ENCODE data around the gene MSANTD3. TPM values are rescaled to one million over a fixed set of nuclear protein-coding genes. Genes with fewer than 3 reads are reported as not detected.

The MSANTD3 gene
- total and polyA plus RNA-seq, 2 of the 13 experiments (the other 11 are each of a cell fraction or from before 2014, with no cell fraction given), result 10.1 to 19.2 TPM

DNA sequence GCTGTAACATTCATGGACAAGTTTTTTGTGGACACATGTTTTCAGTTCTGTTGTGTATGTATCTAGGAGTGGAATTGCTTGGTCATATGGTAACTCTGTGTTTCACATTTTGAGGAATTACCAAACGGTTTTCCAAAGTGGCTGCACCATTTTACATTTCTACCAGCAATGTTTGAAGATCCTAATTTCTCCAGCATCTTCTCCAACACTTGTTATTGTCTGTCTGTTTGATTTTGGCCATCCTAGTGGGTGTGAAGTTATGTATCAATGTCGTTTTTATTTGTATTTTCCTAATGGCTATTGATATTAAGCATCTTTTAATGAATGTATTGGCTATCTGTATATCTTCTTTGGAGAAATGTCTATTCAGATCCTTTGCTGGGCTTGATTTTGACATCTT, 52.9 kb downstream of the MSANTD3 start (continued):
- TF ChIP-seq, protein P1, sequence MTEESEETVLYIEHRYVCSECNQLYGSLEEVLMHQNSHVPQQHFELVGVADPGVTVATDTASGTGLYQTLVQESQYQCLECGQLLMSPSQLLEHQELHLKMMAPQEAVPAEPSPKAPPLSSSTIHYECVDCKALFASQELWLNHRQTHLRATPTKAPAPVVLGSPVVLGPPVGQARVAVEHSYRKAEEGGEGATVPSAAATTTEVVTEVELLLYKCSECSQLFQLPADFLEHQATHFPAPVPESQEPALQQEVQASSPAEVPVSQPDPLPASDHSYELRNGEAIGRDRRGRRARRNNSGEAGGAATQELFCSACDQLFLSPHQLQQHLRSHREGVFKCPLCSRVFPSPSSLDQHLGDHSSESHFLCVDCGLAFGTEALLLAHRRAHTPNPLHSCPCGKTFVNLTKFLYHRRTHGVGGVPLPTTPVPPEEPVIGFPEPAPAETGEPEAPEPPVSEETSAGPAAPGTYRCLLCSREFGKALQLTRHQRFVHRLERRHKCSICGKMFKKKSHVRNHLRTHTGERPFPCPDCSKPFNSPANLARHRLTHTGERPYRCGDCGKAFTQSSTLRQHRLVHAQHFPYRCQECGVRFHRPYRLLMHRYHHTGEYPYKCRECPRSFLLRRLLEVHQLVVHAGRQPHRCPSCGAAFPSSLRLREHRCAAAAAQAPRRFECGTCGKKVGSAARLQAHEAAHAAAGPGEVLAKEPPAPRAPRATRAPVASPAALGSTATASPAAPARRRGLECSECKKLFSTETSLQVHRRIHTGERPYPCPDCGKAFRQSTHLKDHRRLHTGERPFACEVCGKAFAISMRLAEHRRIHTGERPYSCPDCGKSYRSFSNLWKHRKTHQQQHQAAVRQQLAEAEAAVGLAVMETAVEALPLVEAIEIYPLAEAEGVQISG (CRISPR knock-in tag; IDR thresholded peaks at IDR 0.05), result no peak
- TF ChIP-seq ZNF253 (CRISPR knock-in tag; IDR thresholded peaks at IDR 0.05; ENCODE audit: borderline replicate concordance), result no peak
- TF ChIP-seq ZMAT3 (CRISPR knock-in tag; conservative IDR thresholded peaks at IDR 0.05), result no peak
- TF ChIP-seq, protein P2, sequence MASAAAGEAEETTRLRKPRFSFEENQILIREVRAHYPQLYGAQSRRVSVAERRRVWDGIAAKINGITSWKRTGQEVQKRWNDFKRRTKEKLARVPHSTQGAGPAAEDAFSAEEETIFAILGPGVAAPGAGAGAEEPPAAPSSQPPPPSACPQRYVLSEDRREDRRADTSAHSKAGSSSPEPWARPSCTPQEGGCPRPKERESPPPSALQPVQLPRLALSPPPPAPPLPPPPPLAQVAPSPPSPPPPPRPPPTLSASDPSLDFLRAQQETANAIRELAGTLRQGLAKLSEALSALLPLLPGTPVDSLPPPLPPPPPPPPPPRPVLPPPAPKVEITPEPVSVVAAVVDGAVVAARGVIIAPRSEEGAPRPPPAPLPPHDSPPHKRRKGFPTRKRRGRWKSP (CRISPR knock-in tag; IDR thresholded peaks at IDR 0.05), result no peak
- no peak for TF ChIP-seq NFE2L1 (CRISPR knock-in tag; IDR thresholded peaks at IDR 0.05; ENCODE audit: borderline replicate concordance)
- no peak for TF ChIP-seq ZMYM2 (CRISPR knock-in tag; IDR thresholded peaks at IDR 0.05)
- TF ChIP-seq ZNF224 (CRISPR knock-in tag; IDR thresholded peaks at IDR 0.05), result no peak
- TF ChIP-seq, protein P3, sequence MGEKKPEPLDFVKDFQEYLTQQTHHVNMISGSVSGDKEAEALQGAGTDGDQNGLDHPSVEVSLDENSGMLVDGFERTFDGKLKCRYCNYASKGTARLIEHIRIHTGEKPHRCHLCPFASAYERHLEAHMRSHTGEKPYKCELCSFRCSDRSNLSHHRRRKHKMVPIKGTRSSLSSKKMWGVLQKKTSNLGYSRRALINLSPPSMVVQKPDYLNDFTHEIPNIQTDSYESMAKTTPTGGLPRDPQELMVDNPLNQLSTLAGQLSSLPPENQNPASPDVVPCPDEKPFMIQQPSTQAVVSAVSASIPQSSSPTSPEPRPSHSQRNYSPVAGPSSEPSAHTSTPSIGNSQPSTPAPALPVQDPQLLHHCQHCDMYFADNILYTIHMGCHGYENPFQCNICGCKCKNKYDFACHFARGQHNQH (CRISPR knock-in tag; IDR thresholded peaks at IDR 0.05), result no peak

DNA sequence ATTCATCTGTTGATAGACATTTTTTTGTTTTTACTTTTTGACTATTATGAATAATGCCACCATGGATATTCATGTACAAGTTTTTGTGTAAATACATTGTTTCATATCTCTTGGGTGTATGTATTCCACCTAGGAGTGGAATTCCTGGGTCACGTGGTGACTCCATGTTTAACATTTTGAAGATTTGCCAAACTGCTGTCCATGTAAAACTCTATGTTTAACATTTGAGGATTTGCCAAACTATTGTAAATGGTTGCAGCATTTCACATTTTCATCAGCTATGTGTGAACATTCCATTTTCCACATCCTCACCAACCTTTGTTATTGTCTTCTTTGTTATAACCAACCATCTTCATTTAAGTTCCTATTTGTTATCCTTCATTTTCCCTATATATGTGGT, 58.3 kb downstream of the MSANTD3 start:
- no peaks in the 10 kb centered on the region for H3K79me2 ChIP-seq (ENCODE audit: insufficient read depth, low read length)
- H3K27me3 ChIP-seq (ENCODE audit: control insufficient read depth in 1 of 2, insufficient read depth in 2 of 2, low read length in 2 of 2), result no peaks in the 10 kb centered on the region
- DNase-seq (ENCODE audit: low spot score) (no peak), FAIRE-seq (no peak), ATAC-seq (no peak)
- WGBS (ENCODE audit: low lambda C conversion rate), result 60% methylated on average over 1 of the region's 1 CpG
- H3K27ac ChIP-seq (ENCODE audit: extremely low read length, insufficient read depth, low read length), result no peak overlapping the region
- H3K4me1 ChIP-seq (ENCODE audit: insufficient read depth, low read length), result peaks cover 10% of the 10 kb centered on the region
- in situ Hi-C loops (cut with HindIII; ENCODE audit: extremely low pct_ligation_motif_present, low pct_unique_long_range_greater_than_20kb), result no loop called here
- intact Hi-C loops (cut with micrococcal nuclease; ENCODE audit: unreplicated experiment), result no loop called here
- no peaks in the 10 kb centered on the region for H4K20me1 ChIP-seq (ENCODE audit: insufficient read depth, low read length)
- no peak overlapping the region for H3K4me3 ChIP-seq (replicated peaks in 1 of 3; ENCODE audit: insufficient read depth in 1 of 3, low read depth in 2 of 3, low read length in 3 of 3)
- no peak overlapping the region for H2AFZ ChIP-seq (ENCODE audit: low read length)
- POLR2A ChIA-PET, result interaction anchor here (0.6 kb wide), 1 partner anchor 135 kb away, joined by 3 read pairs; no protein-coding TSS in a partner anchor
- H3K9ac ChIP-seq (ENCODE audit: insufficient read depth, low read depth, low read length), result no peak overlapping the region
- no peaks in the 10 kb centered on the region for H3K36me3 ChIP-seq (replicated peaks in 1 of 2; ENCODE audit: control insufficient read depth in 1 of 2, insufficient read depth in 2 of 2, low read length in 2 of 2)
- H3K4me2 ChIP-seq (ENCODE audit: low read depth, low read length), result no peak overlapping the region
- CTCF ChIA-PET (ENCODE audit: low intra/inter-chr PET ratio, low total read pairs), result no interaction called here
- H3K9me3 ChIP-seq (ENCODE audit: low read length), result no peaks in the 10 kb centered on the region
- BruUV-seq (replicated peaks), result no TSS peak
- TF ChIP-seq, protein P4, sequence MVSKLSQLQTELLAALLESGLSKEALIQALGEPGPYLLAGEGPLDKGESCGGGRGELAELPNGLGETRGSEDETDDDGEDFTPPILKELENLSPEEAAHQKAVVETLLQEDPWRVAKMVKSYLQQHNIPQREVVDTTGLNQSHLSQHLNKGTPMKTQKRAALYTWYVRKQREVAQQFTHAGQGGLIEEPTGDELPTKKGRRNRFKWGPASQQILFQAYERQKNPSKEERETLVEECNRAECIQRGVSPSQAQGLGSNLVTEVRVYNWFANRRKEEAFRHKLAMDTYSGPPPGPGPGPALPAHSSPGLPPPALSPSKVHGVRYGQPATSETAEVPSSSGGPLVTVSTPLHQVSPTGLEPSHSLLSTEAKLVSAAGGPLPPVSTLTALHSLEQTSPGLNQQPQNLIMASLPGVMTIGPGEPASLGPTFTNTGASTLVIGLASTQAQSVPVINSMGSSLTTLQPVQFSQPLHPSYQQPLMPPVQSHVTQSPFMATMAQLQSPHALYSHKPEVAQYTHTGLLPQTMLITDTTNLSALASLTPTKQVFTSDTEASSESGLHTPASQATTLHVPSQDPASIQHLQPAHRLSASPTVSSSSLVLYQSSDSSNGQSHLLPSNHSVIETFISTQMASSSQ (IDR thresholded peaks at IDR 0.05; ENCODE audit: low read depth), result no peak
- TF ChIP-seq, protein P4 (CRISPR knock-in tag; IDR thresholded peaks at IDR 0.05; ENCODE audit: borderline replicate concordance), result no peak
- no peak for TF ChIP-seq HNRNPLL (IDR thresholded peaks at IDR 0.05; ENCODE audit: low read depth, low read length, poor library complexity, severe bottlenecking)
- TF ChIP-seq YY1 (IDR thresholded peaks at IDR 0.05; ENCODE audit: insufficient read depth, insufficient replicate concordance, low read depth, low read length), result no peak
- TF ChIP-seq, protein P5, sequence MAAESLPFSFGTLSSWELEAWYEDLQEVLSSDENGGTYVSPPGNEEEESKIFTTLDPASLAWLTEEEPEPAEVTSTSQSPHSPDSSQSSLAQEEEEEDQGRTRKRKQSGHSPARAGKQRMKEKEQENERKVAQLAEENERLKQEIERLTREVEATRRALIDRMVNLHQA (CRISPR knock-in tag; IDR thresholded peaks at IDR 0.05), result no peak
